HepG2 (cell line): ENCODE measurements around the gene NOL4L. TPM values are rescaled to one million over a fixed set of nuclear protein-coding genes. Genes with fewer than 3 reads are reported as not detected.

Experiments
- ARNT ChIP-seq: fragments of 450-650 bp; IDR thresholded peaks from 2 replicates; pipeline ENCODE4 v1.6.1; 2017
- PRDM10 ChIP-seq: sonication (generic); formaldehyde crosslinking; IDR thresholded peaks from 2 replicates; pipeline ENCODE4 v1.4.0; 2020; ENCODE audit warnings: low read depth, missing genetic modification reagents
- PRMT3 ChIP-seq: sonication (generic); formaldehyde crosslinking; IDR thresholded peaks from 2 replicates; pipeline ENCODE4 v1.8.1; 2022; ENCODE audit warnings: low read depth, mild to moderate bottlenecking, moderate library complexity, missing genetic modification reagents, borderline replicate concordance
- RFXAP ChIP-seq: sonication (generic); formaldehyde crosslinking; IDR thresholded peaks from 2 replicates; pipeline ENCODE4 v1.4.0; 2020; ENCODE audit warnings: missing genetic modification reagents, borderline replicate concordance
- RNF2 ChIP-seq: fragments of 450-650 bp; conservative IDR thresholded peaks from 2 replicates; pipeline ENCODE4 v1.6.1; 2016; ENCODE audit warnings: low read depth
- SKI ChIP-seq: fragments of 450-650 bp; IDR thresholded peaks from one replicate; pipeline ENCODE4 v1.6.1; 2018; ENCODE audit warnings: mild to moderate bottlenecking; ENCODE audit not compliant: partially characterized antibody
- SMYD3 ChIP-seq: sonication (generic); formaldehyde crosslinking; IDR thresholded peaks from 2 replicates; pipeline ENCODE4 v1.8.1; 2023; ENCODE audit warnings: mild to moderate bottlenecking, missing genetic modification reagents
- ZBTB26 ChIP-seq: IDR thresholded peaks from 2 replicates; pipeline ENCODE4 v1.6.1; 2016; ENCODE audit warnings: missing compliant biosample characterization, missing genetic modification reagents, borderline replicate concordance
- ZHX2 ChIP-seq, 2 experiments: sonication (generic) in 1 of 2; formaldehyde crosslinking in 1 of 2; IDR thresholded peaks; 2 replicates each; pipeline versions ENCODE4 v1.6.1 to v1.9.0; 2014 to 2022; ENCODE audit warnings: antibody characterized with exemption in 1 of 2, borderline replicate concordance in 1 of 2, inconsistent platforms in 1 of 2, low read depth in 1 of 2, missing genetic modification reagents in 1 of 2
- ZNF276 ChIP-seq: sonication (generic); formaldehyde crosslinking; IDR thresholded peaks from 2 replicates; pipeline ENCODE4 v1.4.0; 2020; ENCODE audit warnings: mild to moderate bottlenecking, low read depth, missing genetic modification reagents
- ZNF652 ChIP-seq: IDR thresholded peaks from 2 replicates; pipeline ENCODE4 v1.6.1; 2016; ENCODE audit warnings: low read depth, borderline replicate concordance
- ZNF749 ChIP-seq: sonication (generic); formaldehyde crosslinking; IDR thresholded peaks from 2 replicates; pipeline ENCODE4 v1.8.0; 2022; ENCODE audit warnings: mild to moderate bottlenecking, missing genetic modification reagents, moderate library complexity, borderline replicate concordance
- ZSCAN21 ChIP-seq: sonication (generic); formaldehyde crosslinking; IDR thresholded peaks from 2 replicates; pipeline ENCODE4 v1.8.0; 2022; ENCODE audit warnings: mild to moderate bottlenecking, missing genetic modification reagents, moderate library complexity, borderline replicate concordance
- polyA plus RNA-seq, 8 experiments: library from polyadenylated mRNA; depleted of rRNA in 3 of 8; stranded (reverse) in 7 of 8; unstranded in 1 of 8; fragments of >200 nt; fragmentation: Illumina TruSeq in 4 of 8; extraction: Trizol in 4 of 8; gene quantifications; 2 replicates each; pipeline versions ENCODE4 v1.2.1 to v1.2.3, GENCODE V29; 2011 to 2016; ENCODE audit warnings: low read depth in 4 of 8, missing spikeins in 1 of 8, mixed read lengths in 1 of 8; ENCODE audit not compliant: insufficient read depth in 1 of 8
- total RNA-seq, 5 experiments: library from RNA; depleted of rRNA; stranded (reverse); fragments of >200 nt; fragmentation: Illumina TruSeq; extraction: Trizol; gene quantifications; 2 replicates each; pipeline ENCODE4 v1.2.3, GENCODE V29; 2016; ENCODE audit warnings: low read depth in 1 of 5

Gene NOL4L
- total and polyA plus RNA-seq, 2 of the 13 experiments (the other 11 are each of a cell fraction or from before 2014, with no cell fraction given), result 16.6 to 35.4 TPM

- TF ChIP-seq RFXAP (CRISPR knock-in tag) (no peak), RNF2 (no peak), ZNF749 (CRISPR knock-in tag) (no peak), ARNT (no peak), PRDM10 (CRISPR knock-in tag) (no peak), SMYD3 (CRISPR knock-in tag) (no peak), SKI (no peak), ZNF276 (CRISPR knock-in tag) (no peak), ZNF652 (CRISPR knock-in tag) (no peak), ZBTB26 (peak; percentile 44; the same call in 1 of the 2 replicates), PRMT3 (no peak), ZSCAN21 (0 out of 2 replicates have a peak, but pooled peaks have one; percentile 26), ZHX2 (IDR thresholded peaks at IDR 0.05; ENCODE audit: low read depth) (no peak), ZHX2 (CRISPR knock-in tag; IDR thresholded peaks at IDR 0.05; ENCODE audit: borderline replicate concordance) (no peak)
Measured at GRCh38 chr20:32445539-32446273, 139.4 kb downstream of the NOL4L start (continued).
